ENCODE measurements around the gene P3H1. TPM values are rescaled to one million over a fixed set of nuclear protein-coding genes. Genes with fewer than 3 reads are reported as not detected.
A peak's percentile ranks its signal among the peaks of the same experiment; 100 is the strongest.

The P3H1 gene
- total RNA-seq, 4 donors from 2014 or later, result 19.5 to 33.5 (median 24.9) TPM

DNA sequence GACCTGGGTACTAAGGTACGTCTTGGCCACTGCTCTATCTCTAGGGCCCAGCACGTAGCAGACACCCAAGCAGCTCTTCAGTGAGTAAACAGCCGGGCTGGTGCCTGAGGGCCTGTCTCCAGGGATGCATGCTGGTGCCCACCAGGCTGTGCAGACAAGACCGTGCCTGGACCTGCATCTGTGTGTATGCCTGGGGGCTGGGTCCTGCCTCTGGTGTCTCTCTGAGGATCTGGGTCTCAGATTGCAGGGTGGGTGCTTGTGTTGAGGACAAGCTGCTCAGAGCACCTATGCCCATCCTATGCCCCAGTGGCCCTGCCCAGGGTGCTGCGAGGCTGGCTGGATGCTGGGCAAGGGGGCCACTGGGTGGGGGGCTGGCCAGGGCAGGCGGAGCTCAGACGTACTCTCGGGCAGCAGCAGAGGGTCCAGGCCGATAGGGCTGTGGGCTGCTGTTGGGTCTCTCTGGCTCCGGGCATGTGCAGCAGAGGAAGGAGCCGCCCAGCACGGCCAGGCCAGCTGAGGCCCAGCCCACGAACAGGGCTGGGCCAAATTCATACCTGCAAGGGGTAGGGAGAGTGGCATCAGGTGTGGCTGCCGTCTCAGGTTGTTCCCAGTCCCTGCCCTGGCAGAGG lies 31.2 kb downstream of the P3H1 start:
- DNase-seq (ENCODE audit: extremely low spot score), result peak; percentile 72
- no peak for TF ChIP-seq POLR2A (IDR thresholded peaks at IDR 0.05; ENCODE audit: low read depth)
- no peak for TF ChIP-seq POLR2AphosphoS5 (IDR thresholded peaks at IDR 0.05)
- TF ChIP-seq EP300 (IDR thresholded peaks at IDR 0.05), result no peak
- TF ChIP-seq, protein P1, sequence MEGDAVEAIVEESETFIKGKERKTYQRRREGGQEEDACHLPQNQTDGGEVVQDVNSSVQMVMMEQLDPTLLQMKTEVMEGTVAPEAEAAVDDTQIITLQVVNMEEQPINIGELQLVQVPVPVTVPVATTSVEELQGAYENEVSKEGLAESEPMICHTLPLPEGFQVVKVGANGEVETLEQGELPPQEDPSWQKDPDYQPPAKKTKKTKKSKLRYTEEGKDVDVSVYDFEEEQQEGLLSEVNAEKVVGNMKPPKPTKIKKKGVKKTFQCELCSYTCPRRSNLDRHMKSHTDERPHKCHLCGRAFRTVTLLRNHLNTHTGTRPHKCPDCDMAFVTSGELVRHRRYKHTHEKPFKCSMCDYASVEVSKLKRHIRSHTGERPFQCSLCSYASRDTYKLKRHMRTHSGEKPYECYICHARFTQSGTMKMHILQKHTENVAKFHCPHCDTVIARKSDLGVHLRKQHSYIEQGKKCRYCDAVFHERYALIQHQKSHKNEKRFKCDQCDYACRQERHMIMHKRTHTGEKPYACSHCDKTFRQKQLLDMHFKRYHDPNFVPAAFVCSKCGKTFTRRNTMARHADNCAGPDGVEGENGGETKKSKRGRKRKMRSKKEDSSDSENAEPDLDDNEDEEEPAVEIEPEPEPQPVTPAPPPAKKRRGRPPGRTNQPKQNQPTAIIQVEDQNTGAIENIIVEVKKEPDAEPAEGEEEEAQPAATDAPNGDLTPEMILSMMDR (IDR thresholded peaks at IDR 0.05), result no peak
- intact Hi-C loops (cut with DNase I), result no loop called here
- Histone ChIP-seq H3K4me3 (no peak overlapping the region), H3K27ac (replicated peaks in 1 of 4) (no peak overlapping the region), H3K36me3 (no peaks in the 10 kb centered on the region), H3K9me3 (no peaks in the 10 kb centered on the region), H3K27me3 (peaks cover 0 to 11% (median 0%) of the 10 kb centered on the region in 4 donors), H3K4me1 (no peaks in the 10 kb centered on the region)
- 100% methylated on average over 1 of the region's 14 CpGs for WGBS

DNA sequence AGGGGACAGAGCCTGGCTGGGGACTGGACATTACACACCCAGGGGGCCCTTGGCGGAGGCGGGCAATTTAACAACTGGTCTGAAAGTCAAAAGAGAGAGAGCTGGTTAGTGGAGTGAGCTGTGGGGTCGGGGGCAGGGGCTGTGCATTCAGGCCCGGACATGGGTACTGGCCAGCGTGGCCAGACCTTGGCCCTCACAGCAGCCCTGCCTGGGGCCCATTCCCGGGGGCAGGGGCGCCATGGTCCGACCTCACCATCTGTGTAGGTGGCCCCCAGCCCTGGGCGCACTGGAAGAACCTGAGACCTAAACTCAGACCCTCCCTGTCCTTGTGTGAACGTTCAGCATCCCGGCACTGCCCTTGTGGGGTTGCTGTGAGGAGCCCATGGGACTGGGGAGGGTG lies 31.8 kb downstream of the P3H1 start:
- DNase-seq (ENCODE audit: extremely low spot score), result peak; percentile 62
- Histone ChIP-seq H3K27ac (replicated peaks in 1 of 4) (no peak overlapping the region), H3K9me3 (no peaks in the 10 kb centered on the region), H3K27me3 (peaks cover 0 to 11% (median 0%) of the 10 kb centered on the region in 4 donors), H3K36me3 (no peaks in the 10 kb centered on the region), H3K4me1 (no peaks in the 10 kb centered on the region), H3K4me3 (no peak overlapping the region)
- 92% methylated on average over 8 of the region's 11 CpGs for WGBS
- intact Hi-C loops (cut with DNase I), result no loop called here
- TF ChIP-seq, protein P1 (IDR thresholded peaks at IDR 0.05), result no peak
- TF ChIP-seq EP300 (IDR thresholded peaks at IDR 0.05) (no peak), POLR2AphosphoS5 (IDR thresholded peaks at IDR 0.05) (no peak), POLR2A (IDR thresholded peaks at IDR 0.05; ENCODE audit: low read depth) (no peak)

DNA sequence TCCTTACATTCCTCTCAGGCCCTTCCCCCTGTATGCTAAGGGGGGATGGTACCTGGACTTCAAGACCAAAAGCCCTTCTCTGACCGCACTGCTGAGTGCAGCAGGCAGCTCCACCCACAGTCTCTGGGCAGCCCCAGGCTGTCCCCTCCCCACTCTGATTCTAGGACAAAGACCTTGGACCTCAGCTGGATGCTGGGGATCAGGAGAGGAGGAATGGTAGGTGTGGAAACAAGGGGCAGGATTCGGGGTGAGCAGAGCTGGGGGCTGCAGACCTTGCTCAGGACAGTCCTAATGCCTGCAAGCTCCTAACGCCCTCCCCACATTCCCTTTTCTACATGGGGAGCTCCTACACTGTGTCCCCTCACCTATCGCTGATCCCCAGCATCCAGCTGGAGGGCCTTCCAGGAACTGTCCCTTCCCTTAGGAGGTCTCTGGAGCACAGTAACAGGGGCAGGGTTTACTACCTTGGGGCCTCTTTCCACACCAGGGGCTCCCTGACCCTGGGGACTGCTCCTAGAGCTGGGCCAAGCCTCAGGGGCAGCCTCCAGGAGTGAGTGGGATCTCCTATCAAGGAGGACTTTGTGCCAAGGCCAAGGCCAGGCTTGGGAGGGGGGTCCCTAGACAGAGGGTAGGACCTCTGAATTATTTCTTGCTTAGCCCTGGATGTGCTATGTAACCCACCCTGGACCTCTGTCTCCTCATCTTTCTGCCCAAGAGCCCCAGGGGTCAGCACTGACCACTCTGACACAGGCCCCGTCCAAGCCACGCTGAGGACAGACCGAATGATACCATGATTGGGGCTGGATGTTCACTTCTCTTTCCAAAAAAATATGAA lies 32.4 kb downstream of the P3H1 start:
- Histone ChIP-seq H3K27me3 (peaks cover 0 to 11% (median 0%) of the 10 kb centered on the region in 4 donors), H3K27ac (replicated peaks in 1 of 4) (no peak overlapping the region), H3K9me3 (no peaks in the 10 kb centered on the region), H3K4me3 (no peak overlapping the region), H3K4me1 (no peaks in the 10 kb centered on the region), H3K36me3 (no peaks in the 10 kb centered on the region)
- intact Hi-C loops (cut with DNase I), result no loop called here
- TF ChIP-seq, protein P1 (IDR thresholded peaks at IDR 0.05), result no peak
- TF ChIP-seq POLR2A (IDR thresholded peaks at IDR 0.05; ENCODE audit: low read depth), result no peak
- TF ChIP-seq POLR2AphosphoS5 (IDR thresholded peaks at IDR 0.05), result no peak
- TF ChIP-seq EP300 (IDR thresholded peaks at IDR 0.05), result no peak
- WGBS, result 90% methylated on average over 7 of the region's 7 CpGs
- peak; percentile 81 for DNase-seq (ENCODE audit: extremely low spot score)

DNA sequence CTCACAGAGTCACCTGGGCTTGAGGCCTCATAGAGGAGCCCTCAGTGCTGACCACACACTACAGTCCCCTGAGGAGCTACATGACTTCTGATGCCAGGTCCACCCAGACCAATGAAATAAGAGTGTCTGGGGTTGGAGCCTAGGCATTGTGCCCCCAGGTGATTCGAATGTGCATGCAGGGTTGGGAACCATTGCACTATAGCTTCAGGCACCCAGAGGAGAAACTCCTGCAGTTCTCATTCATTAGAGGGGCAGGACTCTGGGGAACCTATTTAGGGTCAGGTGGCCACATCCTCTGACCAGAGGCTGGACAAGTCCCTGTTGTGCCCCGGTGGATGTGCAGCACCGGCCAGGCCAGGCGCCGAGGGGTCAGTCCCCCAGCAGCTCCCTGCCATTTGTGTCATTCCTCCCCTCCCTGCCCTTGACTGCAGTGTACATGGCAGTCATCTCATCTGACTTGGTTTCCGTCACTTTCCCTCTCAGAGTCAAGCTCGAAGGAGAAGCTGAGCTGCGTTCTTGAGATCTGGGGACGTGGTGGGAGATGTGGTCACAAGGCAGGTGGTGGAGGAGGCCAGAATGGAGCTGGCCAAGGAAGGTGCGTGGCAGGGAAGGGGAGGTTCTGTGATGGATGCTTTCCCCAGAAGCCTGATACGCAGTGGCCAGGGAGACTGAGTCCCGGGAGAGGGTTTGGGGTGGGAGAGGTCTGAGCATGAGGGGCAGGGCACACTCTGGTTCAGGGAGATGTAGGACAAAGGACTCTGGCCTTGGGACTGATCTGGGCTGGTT lies 33.2 kb downstream of the P3H1 start:
- no peak for TF ChIP-seq EP300 (IDR thresholded peaks at IDR 0.05)
- no peak for TF ChIP-seq POLR2A (IDR thresholded peaks at IDR 0.05; ENCODE audit: low read depth)
- TF ChIP-seq, protein P1 (IDR thresholded peaks at IDR 0.05), result no peak
- no peak for TF ChIP-seq POLR2AphosphoS5 (IDR thresholded peaks at IDR 0.05)
- WGBS, result 88% methylated on average over 12 of the region's 12 CpGs
- Histone ChIP-seq H3K27ac (replicated peaks in 1 of 4) (no peak overlapping the region), H3K4me1 (no peaks in the 10 kb centered on the region), H3K4me3 (no peak overlapping the region), H3K27me3 (peaks cover 0 to 11% (median 0%) of the 10 kb centered on the region in 4 donors), H3K36me3 (no peaks in the 10 kb centered on the region), H3K9me3 (no peaks in the 10 kb centered on the region)
- peak; percentile 66 for DNase-seq (ENCODE audit: extremely low spot score)
- intact Hi-C loops (cut with DNase I), result no loop called here

Data from esophagus muscularis mucosa (tissue), 4 donors.